ENCODE measurements around the gene GPR39.

GRCh38 chr2:132633635-132634034 is 217.0 kb downstream of the GPR39 start:
- TF ChIP-seq CTCF (IDR thresholded peaks at IDR 0.05 in 8 of 11, conservative IDR thresholded peaks at IDR 0.05 in 3 of 11) (no peak), POLR2A (IDR thresholded peaks at IDR 0.05) (no peak)

Data from spleen (tissue), 7 donors.